ENCODE measurements around the gene DENND6B.
A peak's percentile ranks its signal among the peaks of the same experiment; 100 is the strongest.

GRCh38 chr22:50293441-50294318 lies 33.1 kb downstream of the DENND6B start:
- TF ChIP-seq CTCF (IDR thresholded peaks at IDR 0.05) (peak in 2 of 4 experiments; percentile 14 to 23), POLR2A (IDR thresholded peaks at IDR 0.05) (no peak), POLR2AphosphoS5 (IDR thresholded peaks at IDR 0.05) (peak; percentile 18)
